SK-MEL-5 (cell line): ENCODE data around the gene RNASEH1. TPM values are rescaled to one million over a fixed set of nuclear protein-coding genes. Genes with fewer than 3 reads are reported as not detected.
"Not testable (repeated sequence)": the region's sequence is repeated elsewhere in the genome, so short reads cannot be mapped to it uniquely, and the experiment has no call there.

Source experiments
- DNase-seq: peaks from one replicate; pipeline ENCODE4 v3.0.0-alpha.2; 2016; ENCODE audit warnings: low read depth, low spot score
- in situ Hi-C: cut with HindIII; loops from 2 replicates; pipeline ENCODE4 v1.10.0; 2016; ENCODE audit warnings: low sequenced_read_pairs, high pct_unique_total_duplicates, low pct_unique_long_range_greater_than_20kb
- total RNA-seq: library from RNA; depleted of rRNA; stranded (reverse); fragments of >200 nt; shearing (Covaris generic); gene quantifications from 2 replicates; pipeline ENCODE4 v1.2.3, GENCODE V29; 2014

The RNASEH1 gene
- total RNA-seq, 1 experiment from 2014 or later = 45.2 TPM

DNA sequence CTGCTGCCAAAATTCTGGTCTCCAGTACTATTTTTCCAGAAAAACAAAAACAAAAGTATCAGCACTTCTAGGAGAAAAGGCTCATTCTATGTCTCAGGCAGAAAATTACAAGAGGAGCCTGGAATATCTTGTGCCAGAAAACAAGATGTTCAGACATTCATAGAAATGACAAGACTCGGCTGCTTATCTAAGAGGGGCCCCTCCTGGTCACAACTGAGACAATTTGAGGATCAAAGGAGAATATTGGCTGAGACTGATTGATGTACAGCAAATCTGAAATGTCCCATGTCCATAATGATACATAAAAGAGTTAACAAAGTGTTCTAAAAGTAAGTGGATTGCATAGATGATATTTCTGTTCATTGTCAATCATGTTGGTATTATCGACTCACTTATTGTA is 14.5 kb upstream of the RNASEH1 start:
- DNase-seq = no peak
- in situ Hi-C loops = no loop called here

DNA sequence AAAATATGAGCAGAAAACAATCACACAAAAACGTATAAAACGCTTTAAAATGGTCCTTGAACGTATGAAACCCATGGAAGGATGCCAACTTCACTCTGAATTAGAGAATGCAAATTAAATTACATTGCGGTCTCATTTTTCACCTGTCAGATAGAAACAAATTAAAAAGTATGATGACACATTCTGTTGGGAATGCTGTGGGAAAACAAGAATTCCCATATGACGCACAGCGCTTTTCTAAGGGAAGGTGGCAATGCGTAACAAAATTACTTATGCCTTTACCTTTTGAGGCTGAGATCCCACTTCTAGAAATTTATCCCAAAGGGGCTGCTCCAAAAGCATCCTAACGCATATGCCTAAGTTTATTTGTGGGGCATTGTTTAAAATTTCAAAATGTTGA is 13.2 kb upstream of the RNASEH1 start:
- DNase-seq = no peak
- in situ Hi-C loops = no loop called here

DNA sequence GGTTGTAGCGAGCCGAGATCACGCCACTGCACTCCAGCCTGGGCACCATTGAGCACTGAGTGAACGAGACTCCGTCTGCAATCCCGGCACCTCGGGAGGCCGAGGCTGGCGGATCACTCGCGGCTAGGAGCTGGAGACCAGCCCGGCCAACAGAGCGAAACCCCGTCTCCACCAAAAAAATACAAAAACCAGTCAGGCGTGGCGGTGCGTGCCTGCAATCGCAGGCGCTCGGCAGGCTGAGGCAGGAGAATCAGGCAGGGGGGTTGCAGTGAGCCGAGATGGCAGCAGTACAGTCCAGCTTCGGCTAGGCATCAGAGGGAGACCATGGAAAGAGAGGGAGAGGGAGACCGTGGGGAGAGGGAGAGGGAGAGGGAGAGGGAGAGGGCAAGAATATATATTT is 11.5 kb upstream of the RNASEH1 start:
- in situ Hi-C loops, DNase-seq: not testable (repeated sequence)

DNA sequence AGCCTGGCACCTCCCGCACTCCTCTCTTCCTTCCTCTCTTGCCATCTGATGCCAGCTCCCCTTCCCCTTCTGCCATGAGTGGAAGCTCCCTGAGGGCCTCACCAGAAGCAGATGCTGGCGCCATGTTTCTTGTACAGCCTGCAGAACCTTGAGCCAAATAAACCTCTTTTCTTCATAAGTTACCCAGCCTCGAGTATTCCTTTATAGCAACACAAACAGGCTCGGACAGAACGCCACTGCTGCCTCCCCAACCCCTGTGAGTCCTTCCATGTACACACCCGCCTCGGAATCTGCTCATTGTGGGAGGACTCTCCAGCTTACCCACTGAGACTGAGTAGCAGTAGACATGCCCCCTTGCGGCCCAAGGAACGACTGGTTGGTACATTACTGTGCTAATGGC is 8.7 kb upstream of the RNASEH1 start:
- DNase-seq = no peak
- in situ Hi-C loops = no loop called here

DNA sequence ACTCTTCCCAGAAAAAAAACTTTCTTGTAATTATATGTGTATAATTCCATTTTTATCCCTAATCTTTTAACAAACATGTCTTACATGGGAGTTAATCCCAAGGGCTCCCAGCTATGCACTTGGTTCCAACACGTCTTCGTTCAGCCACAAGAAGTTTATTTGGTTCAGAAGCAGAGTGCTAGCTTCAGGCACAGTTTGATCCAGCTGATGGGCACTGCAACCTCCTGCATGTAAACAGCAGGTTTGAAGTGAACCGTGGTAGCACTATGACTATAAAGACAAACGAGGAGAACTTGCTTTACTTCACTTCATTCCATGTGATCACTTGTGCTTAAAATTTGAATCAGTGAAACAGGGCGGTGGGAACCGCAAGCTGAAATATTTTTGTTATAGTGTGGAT is 7.0 kb upstream of the RNASEH1 start:
- DNase-seq = no peak
- in situ Hi-C loops = no loop called here

DNA sequence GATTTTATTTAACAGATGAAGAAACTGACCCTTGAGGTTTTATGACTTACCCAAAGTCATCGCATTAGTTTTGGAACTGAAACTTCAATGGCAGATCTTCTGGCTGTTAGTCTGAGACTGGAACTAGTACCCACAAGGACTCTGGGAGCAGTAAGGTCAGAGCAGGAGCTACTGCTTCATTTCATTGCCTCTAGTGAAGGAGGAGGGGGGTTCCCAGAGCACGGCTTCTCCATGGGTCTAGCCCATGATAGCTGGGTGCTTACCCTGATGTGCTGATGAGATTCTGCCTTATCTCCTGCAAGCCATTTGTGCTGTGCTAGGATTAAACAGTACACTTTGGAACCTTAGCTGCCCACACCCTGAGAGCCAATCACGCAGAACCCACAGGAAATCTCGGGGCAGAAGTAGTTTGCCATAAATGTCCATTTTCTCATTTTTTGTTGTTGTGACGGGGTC is 5.4 kb upstream of the RNASEH1 start:
- DNase-seq = no peak
- in situ Hi-C loops = no loop called here

DNA sequence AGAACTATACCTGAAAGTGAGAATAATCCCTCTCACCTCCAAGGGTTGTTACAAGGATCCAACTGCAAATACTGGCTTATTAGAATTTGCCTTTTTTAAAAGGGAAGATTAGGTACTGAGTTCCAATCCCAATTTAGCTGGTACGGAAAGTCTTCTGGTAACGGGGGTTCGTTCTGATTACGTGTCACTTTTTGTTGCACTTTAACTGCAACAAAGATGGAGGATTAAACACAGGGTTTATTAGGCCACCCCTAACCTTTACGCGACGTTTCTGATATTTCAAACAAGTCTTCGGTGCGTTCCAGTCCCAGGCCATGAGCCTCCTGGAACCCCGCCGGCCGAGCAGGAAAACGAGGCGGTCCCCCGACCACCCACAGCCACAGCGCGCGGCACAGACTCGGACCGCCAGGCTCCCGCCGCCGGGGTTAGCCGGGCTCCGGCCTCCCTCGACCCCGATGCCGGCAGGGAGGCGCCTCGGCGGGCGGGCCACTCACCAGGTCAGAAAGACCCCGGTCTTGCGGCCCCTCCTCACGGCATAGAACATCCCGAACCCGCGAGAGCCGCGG is 411 bp downstream of the RNASEH1 start:
- in situ Hi-C loops = no loop called here
- DNase-seq = no peak

DNA sequence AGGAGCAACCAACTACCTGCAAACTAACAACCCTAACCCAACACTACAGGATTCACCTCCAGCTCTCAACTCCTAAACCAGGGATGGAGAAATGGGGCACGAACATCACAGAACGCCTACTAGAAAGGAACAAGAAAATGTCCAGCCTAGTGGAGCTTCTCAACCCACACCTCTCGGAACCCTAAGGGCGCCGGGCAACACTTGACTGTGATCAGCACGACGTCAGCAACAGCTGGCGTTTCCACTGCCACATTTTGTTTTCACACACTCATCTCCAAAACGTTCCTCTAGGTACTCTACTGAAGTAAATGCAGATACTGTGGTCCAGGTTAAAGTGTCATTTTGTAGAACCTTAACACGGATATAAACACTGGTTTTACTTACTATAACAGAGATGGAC is 4.2 kb downstream of the RNASEH1 start:
- in situ Hi-C loops = no loop called here
- DNase-seq = no peak

DNA sequence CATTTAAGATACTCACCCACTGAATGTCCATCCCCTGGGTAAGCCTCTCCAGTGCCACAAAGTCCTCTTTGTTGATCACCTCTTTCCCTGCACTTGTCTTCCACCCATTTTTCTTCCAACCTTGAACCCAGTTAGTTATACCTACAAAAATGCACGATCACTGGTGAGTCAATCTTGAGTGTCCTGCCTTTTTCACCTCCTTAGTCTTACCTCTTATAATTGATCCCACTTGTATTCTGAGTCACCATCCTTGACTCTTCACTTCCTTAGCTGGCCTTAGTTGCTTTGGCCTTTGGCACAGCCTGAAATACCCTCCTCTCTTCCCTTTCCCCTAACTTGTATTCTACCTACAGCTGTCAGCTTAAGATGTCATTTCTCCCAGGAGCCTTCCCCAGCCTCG is 10.2 kb downstream of the RNASEH1 start:
- no peak for DNase-seq
- in situ Hi-C loops = no loop called here

DNA sequence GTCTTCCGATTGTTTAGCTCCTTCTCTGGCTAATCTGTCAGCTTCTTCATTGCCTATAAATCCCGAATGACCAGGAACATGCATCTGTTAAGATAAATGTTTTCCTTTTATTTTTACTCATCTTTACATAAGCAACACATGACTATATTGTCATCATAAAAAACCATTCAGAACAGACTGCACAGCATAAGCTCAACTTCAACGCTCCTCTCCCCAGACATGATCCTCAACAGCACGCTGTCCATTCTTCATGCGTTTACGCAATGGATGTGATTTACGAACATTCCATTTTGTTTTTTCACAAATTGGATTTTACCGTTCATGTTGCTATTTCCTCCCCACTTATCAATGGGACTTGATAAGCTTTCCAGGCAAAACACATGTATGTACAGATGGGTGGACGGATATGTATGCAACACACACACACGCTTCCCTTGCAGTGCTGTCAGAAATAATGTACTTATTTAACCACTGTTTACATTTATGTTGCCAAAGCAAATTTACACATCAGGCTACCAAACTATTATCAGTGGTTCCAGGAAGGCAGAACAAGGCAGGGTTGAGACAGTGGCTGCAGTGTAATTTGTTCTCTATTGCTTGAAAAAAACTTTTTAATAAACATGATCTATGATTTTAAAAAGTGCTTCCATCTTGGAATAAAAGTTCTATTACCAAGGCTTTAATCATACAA is 12.2 kb downstream of the RNASEH1 start:
- no peak for DNase-seq
- in situ Hi-C loops = no loop called here

DNA sequence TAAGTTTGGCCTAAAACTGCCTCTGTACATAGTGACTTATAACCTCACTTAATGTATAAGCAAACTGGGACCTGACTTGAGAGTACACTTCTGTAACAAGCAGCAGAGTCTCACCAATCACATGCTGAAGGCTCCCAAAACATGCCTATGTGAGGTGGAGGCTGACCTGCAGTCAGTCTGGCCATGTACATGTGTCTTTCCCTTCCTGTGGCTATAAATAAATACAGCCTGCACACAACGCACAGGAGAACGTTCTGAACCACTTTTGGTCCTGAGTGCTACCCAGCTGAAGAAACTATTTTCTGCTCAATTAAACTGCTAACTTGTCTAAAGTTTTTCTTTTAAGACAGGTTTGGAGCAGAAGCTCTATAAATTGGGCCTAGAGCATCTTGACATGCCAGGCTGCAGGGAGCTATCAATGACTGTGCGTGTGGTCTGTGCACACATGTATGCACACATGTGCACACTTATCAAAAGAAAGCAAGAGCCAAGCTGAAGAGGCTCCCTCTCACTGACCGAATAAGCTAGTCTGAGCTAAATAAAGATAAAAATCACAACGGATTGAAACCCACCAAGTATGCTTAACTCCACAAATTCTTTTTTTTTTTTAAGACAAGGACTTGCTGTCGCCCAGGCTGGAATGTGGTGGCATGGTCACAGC is 15.0 kb downstream of the RNASEH1 start:
- no peak for DNase-seq
- in situ Hi-C loops = no loop called here

DNA sequence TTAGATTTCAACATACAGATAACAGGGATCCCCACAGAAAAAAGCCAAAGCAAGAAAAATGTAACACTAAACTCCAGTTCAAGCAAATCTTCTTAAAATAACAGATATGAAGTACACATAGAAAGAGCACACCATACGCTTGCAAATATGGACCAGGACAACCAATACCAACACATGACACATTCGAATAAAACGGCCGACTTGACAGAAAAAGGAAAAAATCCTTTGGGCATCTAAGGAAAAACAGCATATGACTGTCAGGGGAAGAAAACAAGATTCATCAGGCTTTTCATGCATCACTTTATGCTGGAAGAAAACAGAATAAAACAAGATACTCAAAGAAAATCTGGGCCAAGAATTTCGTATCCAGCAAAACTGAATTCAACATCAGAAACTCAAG is 16.0 kb downstream of the RNASEH1 start:
- in situ Hi-C loops = no loop called here
- DNase-seq = no peak

DNA sequence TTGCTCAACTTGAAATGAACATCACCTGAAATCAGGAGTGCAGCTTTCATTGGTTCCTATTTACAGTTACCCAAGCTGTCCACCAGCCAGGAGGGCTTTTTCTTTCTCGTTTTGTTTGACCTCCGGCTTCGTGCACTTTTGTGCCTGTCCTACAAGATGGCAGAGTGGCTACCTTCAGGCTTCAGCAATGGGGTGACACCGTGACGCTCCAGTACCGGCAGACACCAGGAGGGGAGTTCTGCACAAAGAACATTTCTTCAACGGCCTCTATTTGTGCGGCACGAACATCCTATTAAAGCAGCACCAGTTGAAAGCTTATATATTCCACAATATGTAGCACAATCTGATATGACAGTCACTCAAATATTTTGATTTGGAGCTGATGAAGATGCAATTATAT is 18.3 kb downstream of the RNASEH1 start:
- no peak for DNase-seq
- in situ Hi-C loops = no loop called here

DNA sequence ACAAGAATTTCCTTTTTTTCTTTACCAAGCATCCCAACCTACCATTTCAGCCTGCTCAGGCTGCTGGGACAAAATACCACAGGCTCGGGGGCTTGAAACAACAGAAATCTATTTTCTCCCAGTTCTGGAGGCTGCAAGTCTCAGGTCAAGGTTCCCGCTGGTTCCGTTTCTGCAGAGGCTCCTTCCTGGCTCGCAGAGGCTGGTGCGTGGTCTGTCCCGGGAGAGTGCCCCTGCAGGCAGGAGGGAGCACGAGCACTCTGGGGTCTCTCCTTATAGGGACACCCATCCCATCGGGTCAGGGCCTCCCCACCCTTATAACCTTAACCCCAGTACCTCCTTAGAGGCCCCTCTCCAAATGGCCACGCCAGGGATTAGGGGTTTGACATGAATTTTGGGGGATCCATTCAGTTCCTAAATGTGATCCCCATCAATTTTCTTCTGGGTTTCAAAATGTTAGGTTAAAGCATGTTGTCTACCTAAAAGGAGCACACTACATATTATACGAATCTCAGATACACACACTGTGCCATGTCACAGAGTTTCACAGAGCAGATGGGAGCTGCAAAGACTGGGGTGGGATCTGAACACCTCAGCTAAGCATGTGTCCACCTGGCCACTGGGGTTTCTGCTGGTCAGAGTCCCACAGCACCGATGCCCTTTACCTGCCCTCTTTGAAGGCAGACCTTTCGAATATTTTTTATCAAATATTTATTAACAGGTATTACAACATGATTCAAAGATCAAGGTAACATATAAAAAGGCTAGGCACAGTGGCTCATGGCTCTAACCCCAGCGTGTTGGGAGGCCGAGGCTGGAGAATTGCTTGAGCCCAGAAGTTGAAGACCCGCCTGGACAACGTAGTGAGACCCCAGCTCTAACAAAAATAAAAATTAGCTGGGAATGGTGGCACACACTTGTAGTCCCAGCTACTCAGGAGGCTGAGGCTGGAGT is 21.2 kb downstream of the RNASEH1 start:
- in situ Hi-C loops = no loop called here
- DNase-seq = peak; percentile 64

DNA sequence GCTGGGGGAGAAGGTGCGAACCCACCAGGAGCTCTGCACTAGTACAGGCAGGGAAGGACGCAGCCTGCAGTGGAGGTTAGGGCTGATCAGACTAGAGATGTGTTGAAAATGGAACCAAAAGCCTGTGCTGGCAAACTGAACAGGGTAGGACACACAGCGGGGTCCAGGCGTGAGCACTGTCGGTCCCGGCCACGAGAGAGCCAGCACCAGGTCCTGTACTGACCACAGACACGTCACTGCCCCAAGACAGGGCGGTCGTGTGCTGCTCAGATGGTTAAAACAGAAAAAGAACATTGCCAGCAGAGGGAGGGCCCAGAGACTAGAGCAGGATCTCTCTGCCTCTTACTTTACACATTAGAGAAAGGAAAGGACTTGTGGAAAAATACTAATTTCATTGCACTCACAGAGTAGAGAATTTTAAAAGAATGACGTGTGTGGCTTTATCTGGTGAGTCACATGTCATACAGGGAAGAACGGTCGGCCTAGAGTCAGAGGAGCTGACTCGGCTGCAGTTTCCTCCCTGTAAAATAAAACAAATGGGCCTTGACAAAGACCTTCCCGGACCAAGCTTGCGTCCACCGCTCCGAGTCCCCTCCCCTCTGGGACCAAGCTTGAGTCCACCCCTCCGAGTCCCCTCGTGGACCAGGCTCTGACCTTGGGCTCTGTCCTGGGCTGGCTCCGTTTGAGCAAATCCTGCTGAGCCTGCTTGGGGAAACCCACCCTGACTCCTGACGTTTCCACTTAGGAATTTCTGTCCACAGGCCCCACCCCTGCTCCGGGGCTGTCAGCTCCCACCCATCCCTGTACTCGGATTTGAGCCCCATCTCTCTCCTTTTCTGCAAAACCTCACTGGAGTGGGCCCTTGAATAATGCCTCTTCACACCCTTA is 22.1 kb downstream of the RNASEH1 start:
- in situ Hi-C loops = no loop called here
- peak; percentile 91 for DNase-seq

DNA sequence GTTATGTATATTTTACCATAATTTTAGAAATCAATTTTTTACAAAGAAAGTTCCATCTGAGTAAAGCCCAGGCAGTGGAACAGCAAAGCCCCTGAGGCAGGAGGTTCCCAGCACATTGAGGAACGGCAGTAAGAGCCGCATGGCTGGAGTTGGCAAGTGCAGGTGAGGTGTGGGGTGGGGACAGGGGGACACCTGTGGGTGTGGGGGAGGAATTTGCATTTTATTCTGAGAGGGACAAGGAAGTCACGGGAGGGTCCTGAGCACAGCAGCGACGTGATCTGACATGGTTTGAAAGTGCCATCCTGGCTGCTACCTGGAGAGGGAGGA is 22.7 kb downstream of the RNASEH1 start:
- in situ Hi-C loops = no loop called here
- DNase-seq = no peak

DNA sequence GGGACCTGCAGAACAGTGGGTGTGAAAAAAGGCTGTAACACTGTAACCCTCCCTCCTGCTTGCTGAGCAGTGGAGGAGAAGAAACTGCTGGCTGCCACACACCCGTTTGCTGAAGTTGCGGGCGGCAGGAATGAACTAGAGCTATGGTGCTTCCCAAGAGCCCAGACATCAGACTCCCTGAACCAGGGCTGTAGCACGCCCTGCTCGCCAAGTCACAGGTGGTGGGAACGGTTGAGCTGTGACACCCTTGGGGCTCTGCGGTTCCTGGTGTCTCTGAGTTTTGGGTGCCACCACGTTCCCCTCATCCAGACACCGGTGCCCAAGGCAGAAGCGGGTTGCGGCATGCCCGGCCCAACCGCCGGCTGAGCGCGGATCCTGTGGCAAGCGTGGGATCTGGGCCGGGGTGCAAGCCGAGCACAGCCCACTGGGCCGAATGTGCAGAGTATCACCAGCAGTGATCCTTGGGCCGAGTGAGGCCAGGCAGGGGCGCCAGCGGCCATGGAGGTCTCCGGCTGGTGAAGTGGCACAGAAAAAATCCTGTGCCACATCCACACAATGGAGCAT is 23.8 kb downstream of the RNASEH1 start:
- DNase-seq = no peak
- in situ Hi-C loops = no loop called here
